H9 (cell line): ENCODE measurements around the gene CCDC149. TPM values are rescaled to one million over a fixed set of nuclear protein-coding genes. Genes with fewer than 3 reads are reported as not detected.
A peak's percentile ranks its signal among the peaks of the same experiment; 100 is the strongest.

Experiments
- DNase-seq: peaks from one replicate; pipeline ENCODE4 v3.0.0-alpha.2; 2017
- H2AFZ ChIP-seq: one replicate; pipeline ENCODE4 v1.6.1; 2013; ENCODE audit warnings: mild to moderate bottlenecking, low read length, control low read depth, moderate library complexity
- H2AK5ac ChIP-seq: 2 replicates; pipeline ENCODE4 v1.6.1; 2013; ENCODE audit warnings: low read length, control low read depth, mixed read lengths; ENCODE audit not compliant: insufficient read length
- H2BK120ac ChIP-seq: one replicate; pipeline ENCODE4 v1.6.1; 2013; ENCODE audit warnings: low read depth, mild to moderate bottlenecking, low read length, control low read depth, inconsistent platforms; ENCODE audit not compliant: poor library complexity, severe bottlenecking
- H2BK12ac ChIP-seq: 2 replicates; pipeline ENCODE4 v1.6.1; 2013; ENCODE audit warnings: low read length, control low read depth, mixed read lengths, low read depth; ENCODE audit not compliant: insufficient read length
- H2BK15ac ChIP-seq: 2 replicates; pipeline ENCODE4 v1.6.1; 2013; ENCODE audit warnings: low read depth, low read length, control low read depth
- H2BK20ac ChIP-seq: one replicate; pipeline ENCODE4 v1.6.1; 2013; ENCODE audit warnings: low read depth, mild to moderate bottlenecking, low read length, control low read depth, inconsistent platforms; ENCODE audit not compliant: poor library complexity, severe bottlenecking
- H2BK5ac ChIP-seq: 2 replicates; pipeline ENCODE4 v1.6.1; 2013; ENCODE audit warnings: low read length, control low read depth, mixed read lengths; ENCODE audit not compliant: insufficient read length
- H3K14ac ChIP-seq: 2 replicates; pipeline ENCODE4 v1.6.1; 2013; ENCODE audit warnings: low read length, control low read depth; ENCODE audit not compliant: insufficient read depth
- H3K18ac ChIP-seq: 2 replicates; pipeline ENCODE4 v1.6.1; 2013; ENCODE audit warnings: low read depth, mild to moderate bottlenecking, mixed read lengths, low read length, control low read depth; ENCODE audit not compliant: insufficient read length
- H3K23ac ChIP-seq: 2 replicates; pipeline ENCODE4 v1.6.1; 2013; ENCODE audit warnings: low read length, control low read depth, mixed read lengths, low read depth; ENCODE audit not compliant: insufficient read length
- H3K23me2 ChIP-seq: 2 replicates; pipeline ENCODE4 v1.6.1; 2013; ENCODE audit warnings: low read depth, mild to moderate bottlenecking, mixed read lengths, low read length, control low read depth; ENCODE audit not compliant: insufficient read length, poor library complexity, severe bottlenecking
- H3K27ac ChIP-seq: 2 replicates; pipeline ENCODE4 v1.5.1; 2013; ENCODE audit warnings: low read length, control low read depth, mixed read lengths, low read depth; ENCODE audit not compliant: insufficient read length
- H3K27me3 ChIP-seq: 2 replicates; pipeline ENCODE4 v1.6.1; 2013; ENCODE audit warnings: low read length, control low read depth, inconsistent platforms; ENCODE audit not compliant: insufficient read depth
- H3K4ac ChIP-seq: 2 replicates; pipeline ENCODE4 v1.6.1; 2013; ENCODE audit warnings: low read depth, mild to moderate bottlenecking, control low read depth, inconsistent platforms, low read length, moderate library complexity
- H3K4me1 ChIP-seq: 2 replicates; pipeline ENCODE4 v1.6.1; 2013; ENCODE audit warnings: low read length, control low read depth, inconsistent platforms; ENCODE audit not compliant: insufficient read depth
- H3K4me2 ChIP-seq: 2 replicates; pipeline ENCODE4 v1.6.1; 2013; ENCODE audit warnings: low read length, control low read depth, mixed read lengths; ENCODE audit not compliant: insufficient read length, insufficient read depth
- H3K56ac ChIP-seq: 2 replicates; pipeline ENCODE4 v1.6.1; 2013; ENCODE audit warnings: low read depth, mild to moderate bottlenecking, mixed read lengths, low read length, control low read depth; ENCODE audit not compliant: insufficient read length
- H3K79me1 ChIP-seq: 2 replicates; pipeline ENCODE4 v1.6.1; 2013; ENCODE audit warnings: low read depth, mild to moderate bottlenecking, moderate library complexity, low read length, control low read depth, inconsistent platforms; ENCODE audit not compliant: insufficient read depth, poor library complexity, severe bottlenecking
- H3K79me2 ChIP-seq: 2 replicates; pipeline ENCODE4 v1.6.1; 2013; ENCODE audit warnings: low read length, control low read depth, inconsistent platforms; ENCODE audit not compliant: insufficient read depth
- H3K9ac ChIP-seq: 2 replicates; pipeline ENCODE4 v1.6.1; 2013; ENCODE audit warnings: low read length, control low read depth, mixed read lengths; ENCODE audit not compliant: insufficient read length; ENCODE audit errors: extremely low read depth
- H3K9me3 ChIP-seq: one replicate; pipeline ENCODE4 v1.6.1; 2013; ENCODE audit warnings: low read depth, low read length, inconsistent platforms; ENCODE audit not compliant: control insufficient read depth
- H3T11ph ChIP-seq: one replicate; pipeline ENCODE4 v1.6.1; 2013; ENCODE audit warnings: mild to moderate bottlenecking, low read length, control low read depth, inconsistent platforms
- H4K20me1 ChIP-seq: one replicate; pipeline ENCODE4 v1.6.1; 2013; ENCODE audit not compliant: control insufficient read depth, insufficient read length, insufficient read depth
- H4K5ac ChIP-seq: 2 replicates; pipeline ENCODE4 v1.6.1; 2013; ENCODE audit warnings: low read depth, mild to moderate bottlenecking, mixed read lengths, low read length, control low read depth; ENCODE audit not compliant: insufficient read length
- H4K8ac ChIP-seq: replicated peaks from 2 replicates; pipeline ENCODE4 v1.6.1; 2013; ENCODE audit warnings: low read length, control low read depth, mixed read lengths, low read depth; ENCODE audit not compliant: insufficient read length
- H4K91ac ChIP-seq: 2 replicates; pipeline ENCODE4 v1.6.1; 2013; ENCODE audit warnings: low read depth, mild to moderate bottlenecking, moderate library complexity, mixed read lengths, low read length, control low read depth; ENCODE audit not compliant: insufficient read length
- H3K27ac Mint-ChIP-seq, 3 experiments: 2 replicates in 2 of 3; 3 replicates in 1 of 3; pipeline ENCODE4 v1.8.0; 2020 to 2021; ENCODE audit warnings: mixed read lengths in 3 of 3, mild to moderate bottlenecking in 1 of 3, moderate library complexity in 1 of 3
- H3K27me3 Mint-ChIP-seq: 2 replicates; pipeline ENCODE4 v1.8.0; 2021; ENCODE audit warnings: low read depth, mild to moderate bottlenecking, moderate library complexity, mixed read lengths
- H3K36me3 Mint-ChIP-seq, 3 experiments: 2 replicates in 2 of 3; 3 replicates in 1 of 3; pipeline ENCODE4 v1.8.0; 2020 to 2021; ENCODE audit warnings: low read depth in 3 of 3, mixed read lengths in 3 of 3; ENCODE audit not compliant: insufficient read depth in 1 of 3
- H3K4me1 Mint-ChIP-seq, 2 experiments: 2 replicates each; pipeline ENCODE4 v1.8.0; 2020; ENCODE audit warnings: mixed read lengths in 2 of 2
- H3K4me3 Mint-ChIP-seq, 2 experiments: 2 replicates in 1 of 2; 3 replicates in 1 of 2; pipeline ENCODE4 v1.8.0; 2020 to 2021; ENCODE audit warnings: mild to moderate bottlenecking in 2 of 2, mixed read lengths in 2 of 2, moderate library complexity in 1 of 2
- H3K9me3 Mint-ChIP-seq, 2 experiments: 2 replicates in 1 of 2; 3 replicates in 1 of 2; pipeline ENCODE4 v1.8.0; 2020; ENCODE audit warnings: mild to moderate bottlenecking in 2 of 2, mixed read lengths in 2 of 2, moderate library complexity in 1 of 2
- WGBS: extraction: QIAGEN DNeasy Blood & Tissue Kit; methylation state at CpG from one replicate; pipeline ENCODE4 v1.1.7; 2013; ENCODE audit warnings: missing lambda C conversion rate, low lambda C conversion rate, mixed read lengths; ENCODE audit not compliant: insufficient read length; ENCODE audit errors: extremely low coverage; 5-methylcytosine and 5-hydroxymethylcytosine counted together
- total RNA-seq: library from RNA; stranded (reverse); gene quantifications from 2 replicates; pipeline ENCODE4 v1.2.1, GENCODE V29; 2021
- TF ChIP-seq, protein P1 (sequence below): fragments of 200-600 bp; sonication (generic); conservative IDR thresholded peaks from 3 replicates; pipeline ENCODE4 v1.8.0; 2021; ENCODE audit warnings: antibody characterized with exemption, mild to moderate bottlenecking

Gene CCDC149
- total RNA-seq, 1 experiment from 2014 or later: 4.5 TPM

GRCh38 chr4:24800325-24800895 lies 112.4 kb downstream of the CCDC149 start:
- Histone ChIP-seq H3K27me3 (peaks cover 14% of the 10 kb centered on the region; the same call in 1 of the 2 replicates), H3T11ph (no peak overlapping the region)
- peaks cover 77% of the 10 kb centered on the region for H3K27me3 Mint-ChIP-seq

More at GRCh38 chr4:24800325-24800895, 112.4 kb downstream of the CCDC149 start:
- no peak overlapping the region for H4K91ac ChIP-seq
- H2BK5ac ChIP-seq: no peak overlapping the region
- H2BK20ac ChIP-seq: no peak overlapping the region
- H3K23me2 ChIP-seq: peaks cover 13% of the 10 kb centered on the region
- peak overlapping the region; percentile 67 for H3K4me2 ChIP-seq
- DNase-seq: no peak
- peaks cover 2% of the 10 kb centered on the region; the same call in 1 of the 2 replicates for H3K4me1 ChIP-seq
- TF ChIP-seq, protein P1, sequence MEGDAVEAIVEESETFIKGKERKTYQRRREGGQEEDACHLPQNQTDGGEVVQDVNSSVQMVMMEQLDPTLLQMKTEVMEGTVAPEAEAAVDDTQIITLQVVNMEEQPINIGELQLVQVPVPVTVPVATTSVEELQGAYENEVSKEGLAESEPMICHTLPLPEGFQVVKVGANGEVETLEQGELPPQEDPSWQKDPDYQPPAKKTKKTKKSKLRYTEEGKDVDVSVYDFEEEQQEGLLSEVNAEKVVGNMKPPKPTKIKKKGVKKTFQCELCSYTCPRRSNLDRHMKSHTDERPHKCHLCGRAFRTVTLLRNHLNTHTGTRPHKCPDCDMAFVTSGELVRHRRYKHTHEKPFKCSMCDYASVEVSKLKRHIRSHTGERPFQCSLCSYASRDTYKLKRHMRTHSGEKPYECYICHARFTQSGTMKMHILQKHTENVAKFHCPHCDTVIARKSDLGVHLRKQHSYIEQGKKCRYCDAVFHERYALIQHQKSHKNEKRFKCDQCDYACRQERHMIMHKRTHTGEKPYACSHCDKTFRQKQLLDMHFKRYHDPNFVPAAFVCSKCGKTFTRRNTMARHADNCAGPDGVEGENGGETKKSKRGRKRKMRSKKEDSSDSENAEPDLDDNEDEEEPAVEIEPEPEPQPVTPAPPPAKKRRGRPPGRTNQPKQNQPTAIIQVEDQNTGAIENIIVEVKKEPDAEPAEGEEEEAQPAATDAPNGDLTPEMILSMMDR: no peak
- no peak overlapping the region for H3K27ac ChIP-seq
- no peak overlapping the region for H3K56ac ChIP-seq
- peak overlapping the region; percentile 65 to 74 for H3K4me3 Mint-ChIP-seq
- no peaks in the 10 kb centered on the region; a peak in 1 of 7 replicates for H3K36me3 Mint-ChIP-seq
- peaks cover 25 to 32% of the 10 kb centered on the region in 2 experiments for H3K4me1 Mint-ChIP-seq
- WGBS: no CpG with 5 or more reads among the region's 25 CpGs
- no peak overlapping the region for H4K8ac ChIP-seq
- peak overlapping the region; percentile 34; the same call in 1 of the 2 replicates for H3K14ac ChIP-seq
- no peak overlapping the region for H2AFZ ChIP-seq
- no peak overlapping the region for H3K9ac ChIP-seq
- H3K79me1 ChIP-seq: no peaks in the 10 kb centered on the region
- no peaks in the 10 kb centered on the region for H3K9me3 ChIP-seq
- peak overlapping the region in 1 of 3 experiments; percentile 10; a peak in 1 of 7 replicates for H3K27ac Mint-ChIP-seq
- no peak overlapping the region for H3K4ac ChIP-seq
- H3K23ac ChIP-seq: no peak overlapping the region
- H4K5ac ChIP-seq: no peak overlapping the region
- H2AK5ac ChIP-seq: no peak overlapping the region
- H3K18ac ChIP-seq: no peak overlapping the region
- no peak overlapping the region for H2BK12ac ChIP-seq
- no peak overlapping the region for H2BK120ac ChIP-seq
- no peaks in the 10 kb centered on the region for H3K79me2 ChIP-seq
- H3K9me3 Mint-ChIP-seq: peaks cover 0 to 4% of the 10 kb centered on the region in 2 experiments; a peak in 1 of 5 replicates
- H4K20me1 ChIP-seq: no peaks in the 10 kb centered on the region
- H2BK15ac ChIP-seq: no peak overlapping the region
